CD4-positive, alpha-beta T cell treated with Interleukin-21 for 1 hour (primary cell): ENCODE measurements around the gene OR51T1.
"Not testable (repeated sequence)": the region's sequence is repeated elsewhere in the genome, so short reads cannot be mapped to it uniquely, and the experiment has no call there.

Experiments used
- DNase-seq: peaks from one replicate; pipeline ENCODE4 v3.0.0-alpha.2; 2020

OR51T1 gene, protein sequence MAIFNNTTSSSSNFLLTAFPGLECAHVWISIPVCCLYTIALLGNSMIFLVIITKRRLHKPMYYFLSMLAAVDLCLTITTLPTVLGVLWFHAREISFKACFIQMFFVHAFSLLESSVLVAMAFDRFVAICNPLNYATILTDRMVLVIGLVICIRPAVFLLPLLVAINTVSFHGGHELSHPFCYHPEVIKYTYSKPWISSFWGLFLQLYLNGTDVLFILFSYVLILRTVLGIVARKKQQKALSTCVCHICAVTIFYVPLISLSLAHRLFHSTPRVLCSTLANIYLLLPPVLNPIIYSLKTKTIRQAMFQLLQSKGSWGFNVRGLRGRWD

GRCh38 chr11:4881860-4882500 lies at the start of gene OR51T1:
TSS of gene OR51T1 (plus strand) at chr11:4881900. CDS start at chr11:4881900, 0 bp downstream.
- no peak for DNase-seq

GRCh38 chr11:4839851-4840549 lies 41.7 kb upstream of the OR51T1 start:
- no peak for DNase-seq

DNA sequence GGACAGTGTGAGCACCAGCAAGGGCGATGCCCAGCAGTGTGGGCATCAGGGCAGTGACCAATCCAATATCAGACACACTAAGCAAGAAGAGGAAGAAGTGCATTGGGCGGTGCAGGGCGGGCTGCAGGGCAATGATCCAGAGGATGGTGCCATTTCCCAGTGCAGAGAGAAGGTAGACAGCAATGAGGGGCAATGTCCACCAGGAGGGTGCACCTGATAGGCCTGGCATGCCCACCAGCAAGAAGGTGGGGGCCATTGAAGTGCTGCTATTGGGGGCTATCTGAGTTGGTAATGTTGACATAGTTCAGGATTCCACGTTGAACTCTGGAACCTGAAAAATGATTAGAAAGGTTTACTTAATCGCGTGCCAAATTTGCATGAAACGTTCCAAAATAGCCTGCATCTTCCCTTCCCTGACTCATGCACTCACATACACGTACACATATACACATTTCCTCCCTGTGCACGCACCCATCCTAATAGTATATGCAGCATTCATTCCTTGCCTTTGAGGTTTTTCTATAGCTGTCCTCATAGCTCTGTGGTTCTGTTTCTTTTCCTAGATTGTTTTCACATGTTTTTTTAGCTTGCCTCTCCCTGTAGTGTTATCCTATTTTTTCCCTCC lies 32.7 kb upstream of the OR51T1 start, which contains the start of gene OR51S1:
TSS of gene OR51S1 (minus strand) at position 301 of the 625 bp plus-strand sequence. CDS start at position 301, 0 bp downstream.
- no peak for DNase-seq

DNA sequence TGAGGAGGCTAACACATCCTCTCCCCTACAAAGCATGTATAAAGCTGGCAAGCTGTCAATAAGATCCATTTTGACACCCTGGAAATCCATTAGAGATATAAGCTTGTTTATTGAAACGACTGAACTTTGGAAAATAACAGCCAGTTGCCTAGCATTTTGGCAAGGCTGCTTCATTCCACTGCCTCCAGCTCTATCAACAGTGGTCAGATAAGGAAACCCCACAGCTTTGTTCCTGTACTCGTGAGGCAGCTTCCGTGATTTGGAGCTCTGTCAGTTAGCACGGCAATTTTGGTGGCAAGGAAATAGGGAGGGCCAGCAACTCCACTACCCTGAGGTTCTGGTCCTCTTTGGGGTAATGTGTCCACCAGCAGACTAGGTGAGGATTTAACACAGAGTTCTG lies 30.7 kb upstream of the OR51T1 start:
- DNase-seq, result no peak

DNA sequence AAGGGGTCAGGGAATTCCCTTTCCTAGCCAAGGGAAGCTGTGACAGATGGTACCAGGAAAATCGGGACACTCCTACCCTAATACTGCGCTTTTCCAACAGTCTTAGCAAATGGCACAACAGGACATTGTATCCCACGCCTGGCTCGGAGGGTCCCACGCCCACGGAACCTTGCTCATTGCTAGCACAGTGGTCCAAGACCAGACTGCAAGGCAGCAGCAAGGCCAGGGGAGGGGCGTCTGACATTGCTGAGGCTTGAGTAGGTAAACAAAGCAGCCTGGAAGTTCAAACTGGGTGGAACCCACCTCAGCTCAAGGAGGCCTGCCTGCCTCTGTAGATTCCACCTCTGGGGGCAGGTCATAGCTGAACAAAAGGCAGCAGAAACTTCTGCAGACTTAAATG lies 27.4 kb upstream of the OR51T1 start:
- DNase-seq, result not testable (repeated sequence)

DNA sequence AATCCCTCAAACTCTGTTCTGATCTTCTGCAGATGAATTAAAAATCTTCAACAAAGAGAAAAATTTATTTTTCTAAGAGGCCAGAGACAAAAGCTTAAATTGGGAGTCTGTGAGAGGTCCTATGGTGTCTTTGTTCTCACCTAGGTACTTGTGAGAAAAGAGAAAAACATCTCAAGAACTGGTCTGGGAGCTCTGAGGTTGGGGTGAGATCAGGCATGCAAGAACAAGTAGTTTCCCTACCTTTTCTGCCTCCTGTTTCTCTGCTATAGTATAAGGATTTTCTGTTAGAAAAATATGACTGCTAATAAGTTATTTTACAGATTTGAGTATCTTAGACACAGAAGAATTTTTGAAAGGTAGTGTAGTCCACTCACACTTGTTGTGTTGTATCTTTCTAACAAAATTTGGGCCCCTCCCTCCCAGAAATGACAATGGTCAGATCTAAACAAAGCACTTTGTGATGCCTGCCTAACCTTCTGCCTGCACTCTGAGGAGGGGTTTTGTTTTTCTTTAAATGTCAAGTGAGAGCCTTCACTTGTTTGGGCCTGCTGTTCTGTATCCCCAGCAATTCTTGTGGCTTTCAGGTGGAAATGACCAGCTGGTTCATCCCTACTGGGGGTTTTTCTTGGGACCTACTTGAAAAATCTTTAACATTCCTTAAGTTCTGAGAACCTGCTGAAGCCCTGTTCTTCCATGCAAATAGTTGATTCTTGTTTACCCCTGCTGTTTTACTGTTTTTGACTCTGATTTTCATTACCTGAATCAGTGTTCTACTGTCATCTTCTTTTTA lies 19.1 kb upstream of the OR51T1 start:
- no peak for DNase-seq

DNA sequence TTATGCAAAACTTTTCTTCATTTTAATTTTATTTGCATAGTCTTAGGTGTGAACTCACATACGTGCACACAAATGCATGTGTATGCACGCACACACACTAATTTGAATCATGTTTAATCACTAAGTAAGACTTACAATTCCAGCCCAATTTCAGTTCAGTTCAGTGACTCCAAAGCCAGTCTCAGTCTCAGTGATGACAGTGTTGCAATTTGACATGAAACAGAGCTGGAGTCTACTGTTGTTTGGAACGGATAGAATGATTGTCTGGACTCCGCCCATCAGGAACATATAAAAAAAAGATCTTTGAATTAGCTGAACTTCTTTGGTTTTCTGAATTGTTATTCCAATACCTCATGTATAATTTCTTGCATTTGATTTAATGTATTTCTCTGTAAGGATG lies 17.8 kb upstream of the OR51T1 start:
- DNase-seq, result no peak

GRCh38 chr11:4865855-4866254 lies 15.8 kb upstream of the OR51T1 start:
- no peak for DNase-seq

GRCh38 chr11:4881188-4881587 lies 512 bp upstream of the OR51T1 start:
- no peak for DNase-seq

DNA sequence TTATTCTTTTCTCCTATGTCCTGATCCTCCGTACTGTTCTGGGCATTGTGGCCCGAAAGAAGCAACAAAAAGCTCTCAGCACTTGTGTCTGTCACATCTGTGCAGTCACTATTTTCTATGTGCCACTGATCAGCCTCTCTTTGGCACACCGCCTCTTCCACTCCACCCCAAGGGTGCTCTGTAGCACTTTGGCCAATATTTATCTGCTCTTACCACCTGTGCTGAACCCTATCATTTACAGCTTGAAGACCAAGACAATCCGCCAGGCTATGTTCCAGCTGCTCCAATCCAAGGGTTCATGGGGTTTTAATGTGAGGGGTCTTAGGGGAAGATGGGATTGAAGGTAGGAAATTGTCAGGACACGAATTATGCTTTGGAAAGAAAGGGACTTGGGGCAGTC lies 843 bp downstream of the OR51T1 start:
- DNase-seq, result no peak

DNA sequence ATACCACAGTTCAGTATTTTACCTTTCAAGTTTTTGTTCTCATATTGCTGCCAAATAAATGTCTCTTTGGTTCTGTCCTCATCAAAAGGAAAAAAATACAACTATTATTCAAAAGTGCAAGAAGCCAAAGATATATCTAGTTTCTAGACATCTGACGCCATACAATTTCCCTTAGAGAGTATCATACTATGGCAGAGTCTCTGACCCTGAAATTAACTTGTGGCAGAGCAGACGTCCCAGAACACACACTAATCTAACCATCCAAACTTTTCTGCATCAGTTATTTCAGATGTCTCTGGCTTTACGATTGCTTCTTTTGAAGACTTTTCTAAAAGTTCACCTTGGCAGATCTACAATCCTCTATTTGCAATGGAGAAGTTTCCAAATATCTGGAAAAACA lies 2.7 kb downstream of the OR51T1 start:
- DNase-seq, result no peak

- no peak for DNase-seq
Measured at GRCh38 chr11:4886186-4886585, 4.5 kb downstream of the OR51T1 start.

GRCh38 chr11:4887591-4887990 lies 5.9 kb downstream of the OR51T1 start:
- no peak for DNase-seq

GRCh38 chr11:4890279-4890678 lies 8.6 kb downstream of the OR51T1 start:
- no peak for DNase-seq

- DNase-seq, result no peak
Measured at GRCh38 chr11:4891996-4892640, 10.4 kb downstream of the OR51T1 start.

GRCh38 chr11:4903484-4903883 lies 21.8 kb downstream of the OR51T1 start, which contains the start of gene OR51A7:
TSS of gene OR51A7 (plus strand) at chr11:4903783. CDS start at chr11:4907370, 3,587 bp downstream.
- no peak for DNase-seq

- DNase-seq, result no peak
Measured at GRCh38 chr11:4916581-4916980, 34.9 kb downstream of the OR51T1 start.

DNA sequence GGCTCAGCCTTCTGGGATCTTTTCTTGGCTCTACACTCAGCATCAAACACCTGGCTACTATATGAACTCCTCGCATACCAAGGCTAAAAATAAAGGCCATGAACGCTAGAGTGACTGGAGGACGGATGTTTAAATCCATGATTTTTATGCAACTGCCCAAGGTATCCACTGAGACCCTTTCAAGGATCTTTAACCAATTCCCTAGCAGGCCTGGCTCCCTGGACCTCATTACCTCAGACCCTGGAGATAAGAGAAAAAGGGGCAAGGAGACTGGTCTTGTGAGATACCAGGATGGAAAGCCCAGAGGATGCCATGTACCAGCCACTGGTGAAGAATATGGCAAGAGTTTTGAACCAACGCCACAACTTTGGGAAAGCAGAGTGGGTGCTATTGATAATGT lies 37.5 kb downstream of the OR51T1 start, which contains the start of gene OR51G2:
TSS of gene OR51G2 (minus strand) at position 101 of the 400 bp plus-strand sequence. CDS start 3,687 bp downstream, outside the sequence.
- DNase-seq, result no peak

DNA sequence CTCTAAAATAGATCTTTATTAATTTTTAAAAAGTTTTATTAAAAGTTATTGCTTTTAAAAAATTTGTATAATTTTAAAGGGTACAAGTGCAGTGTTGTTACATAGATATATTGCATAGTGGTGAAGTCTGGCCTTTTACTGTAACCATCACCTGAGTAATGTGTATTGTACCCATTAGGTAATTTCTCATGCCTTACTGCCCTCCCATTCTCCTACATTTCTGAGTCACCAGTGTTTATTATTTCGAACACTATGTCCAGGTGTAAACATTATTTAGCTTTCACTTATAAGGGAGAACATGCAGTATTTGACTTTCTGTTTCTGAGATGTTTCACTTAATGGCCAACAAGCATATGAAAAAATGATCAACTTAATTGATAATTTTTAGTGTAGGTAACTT lies 40.1 kb downstream of the OR51T1 start:
- DNase-seq, result no peak

DNA sequence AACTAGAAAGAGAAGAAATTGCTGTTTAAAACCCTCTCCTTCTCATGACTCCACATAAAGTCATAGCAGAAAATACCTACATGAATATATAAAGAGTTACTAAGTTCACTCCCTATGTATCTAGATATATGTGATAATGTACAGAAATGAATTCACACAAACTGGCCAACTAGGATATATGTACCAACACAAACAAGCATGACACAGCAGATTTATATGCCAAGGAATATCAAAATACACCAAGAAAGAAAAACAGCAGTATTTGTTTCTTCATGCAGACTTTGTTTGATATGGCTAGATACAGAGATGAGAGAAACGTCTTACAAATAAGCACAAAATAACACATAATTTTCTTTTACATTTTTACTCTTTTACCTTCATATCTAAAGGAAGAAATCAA lies 40.6 kb downstream of the OR51T1 start:
- no peak for DNase-seq

- DNase-seq, result no peak
Measured at GRCh38 chr11:4924239-4924638, 42.5 kb downstream of the OR51T1 start, which contains the start of gene OR51G1. TSS of gene OR51G1 (minus strand) at chr11:4924339. CDS start at chr11:4924339, 0 bp downstream.

- DNase-seq, result no peak
Measured at GRCh38 chr11:4926608-4927007, 44.9 kb downstream of the OR51T1 start.
